ENCODE measurements around the gene STXBP1.

DNA sequence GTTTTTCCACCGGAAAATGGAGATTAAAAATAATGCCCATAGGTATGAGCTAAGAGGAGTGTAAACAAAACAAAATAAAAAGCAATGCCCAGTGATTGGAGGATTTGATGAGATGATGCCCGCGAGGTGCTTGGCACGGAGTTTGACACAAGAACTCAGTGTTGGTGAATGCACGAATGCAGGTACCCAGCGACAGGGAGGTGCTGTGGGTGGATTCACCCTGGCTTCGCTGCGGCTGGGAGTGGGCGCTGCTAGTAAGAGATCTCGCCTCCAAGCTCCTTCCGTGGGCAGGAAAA is 526 bp upstream of the STXBP1 start:
- no peak for TF ChIP-seq POLR2AphosphoS5 (IDR thresholded peaks at IDR 0.05)
- TF ChIP-seq, protein P1, sequence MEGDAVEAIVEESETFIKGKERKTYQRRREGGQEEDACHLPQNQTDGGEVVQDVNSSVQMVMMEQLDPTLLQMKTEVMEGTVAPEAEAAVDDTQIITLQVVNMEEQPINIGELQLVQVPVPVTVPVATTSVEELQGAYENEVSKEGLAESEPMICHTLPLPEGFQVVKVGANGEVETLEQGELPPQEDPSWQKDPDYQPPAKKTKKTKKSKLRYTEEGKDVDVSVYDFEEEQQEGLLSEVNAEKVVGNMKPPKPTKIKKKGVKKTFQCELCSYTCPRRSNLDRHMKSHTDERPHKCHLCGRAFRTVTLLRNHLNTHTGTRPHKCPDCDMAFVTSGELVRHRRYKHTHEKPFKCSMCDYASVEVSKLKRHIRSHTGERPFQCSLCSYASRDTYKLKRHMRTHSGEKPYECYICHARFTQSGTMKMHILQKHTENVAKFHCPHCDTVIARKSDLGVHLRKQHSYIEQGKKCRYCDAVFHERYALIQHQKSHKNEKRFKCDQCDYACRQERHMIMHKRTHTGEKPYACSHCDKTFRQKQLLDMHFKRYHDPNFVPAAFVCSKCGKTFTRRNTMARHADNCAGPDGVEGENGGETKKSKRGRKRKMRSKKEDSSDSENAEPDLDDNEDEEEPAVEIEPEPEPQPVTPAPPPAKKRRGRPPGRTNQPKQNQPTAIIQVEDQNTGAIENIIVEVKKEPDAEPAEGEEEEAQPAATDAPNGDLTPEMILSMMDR (IDR thresholded peaks at IDR 0.05), result no peak
